GM20000 (cell line): Measurements from ENCODE around the gene NPC1.

Source experiments
- DNase-seq: peaks from one replicate; pipeline ENCODE4 v3.0.0; 2012; ENCODE audit warnings: low spot score
- CTCF ChIP-seq: IDR thresholded peaks from 2 replicates; pipeline ENCODE4 v1.5.1; 2012; ENCODE audit warnings: mild to moderate bottlenecking, control low read depth; ENCODE audit errors: extremely low read depth, missing control alignments

The NPC1 gene

GRCh38 chr18:23629444-23629946, 43.2 kb upstream of the NPC1 start:
- peak; percentile 51 for DNase-seq
- TF ChIP-seq CTCF = no peak

GRCh38 chr18:23627970-23628369, 41.7 kb upstream of the NPC1 start:
- TF ChIP-seq CTCF = no peak
- no peak for DNase-seq

- no peak for TF ChIP-seq CTCF
- no peak for DNase-seq
Observed at GRCh38 chr18:23627321-23627720, 41.0 kb upstream of the NPC1 start.

- no peak for TF ChIP-seq CTCF
- no peak for DNase-seq
Observed at GRCh38 chr18:23626451-23627279, 40.4 kb upstream of the NPC1 start.

- no peak for TF ChIP-seq CTCF
- no peak for DNase-seq
Observed at GRCh38 chr18:23623040-23623439, 36.7 kb upstream of the NPC1 start.

- TF ChIP-seq CTCF = no peak
- DNase-seq = no peak
Observed at GRCh38 chr18:23619388-23619881, 33.1 kb upstream of the NPC1 start.

- peak; percentile 56 for DNase-seq
- no peak for TF ChIP-seq CTCF
Observed at GRCh38 chr18:23618862-23619387, 32.6 kb upstream of the NPC1 start.
